GM18498 (cell line): ENCODE measurements around the gene NINJ2.

Experiments used
- ATAC-seq: cut with Tn5 transposase; IDR thresholded peaks from one replicate; pipeline ENCODE4 v1.9.1; 2021; ENCODE audit warnings: mild to moderate bottlenecking, moderate library complexity; ENCODE audit not compliant: unreplicated experiment

The NINJ2 gene

GRCh38 chr12:535396-535795, 127.8 kb downstream of the NINJ2 start:
- no peak for ATAC-seq

DNA sequence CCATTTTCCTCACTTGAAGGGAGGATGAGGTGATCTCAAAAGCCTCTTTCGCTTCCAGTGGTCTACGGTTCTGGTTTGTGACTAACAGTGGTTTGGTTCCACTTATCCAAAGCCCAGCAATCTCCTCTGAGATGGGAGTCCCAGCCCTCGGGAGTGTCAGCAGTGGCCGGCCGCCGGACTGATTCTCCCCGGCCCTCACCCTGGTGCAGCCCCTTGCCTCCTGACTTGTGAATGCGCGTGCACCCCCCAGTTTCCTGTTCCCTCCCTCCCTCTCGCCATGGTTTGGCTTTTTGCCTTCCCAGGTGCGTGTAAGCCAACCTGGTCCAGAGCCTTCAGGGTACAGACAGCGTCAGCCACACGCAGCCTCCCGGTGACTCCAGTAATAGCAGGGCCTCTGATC, 129.0 kb downstream of the NINJ2 start:
- no peak for ATAC-seq

- ATAC-seq, result no peak
These were observed 129.5 kb downstream of the NINJ2 start for GRCh38 chr12:533718-534117.

GRCh38 chr12:532908-533565, 130.2 kb downstream of the NINJ2 start:
- no peak for ATAC-seq

DNA sequence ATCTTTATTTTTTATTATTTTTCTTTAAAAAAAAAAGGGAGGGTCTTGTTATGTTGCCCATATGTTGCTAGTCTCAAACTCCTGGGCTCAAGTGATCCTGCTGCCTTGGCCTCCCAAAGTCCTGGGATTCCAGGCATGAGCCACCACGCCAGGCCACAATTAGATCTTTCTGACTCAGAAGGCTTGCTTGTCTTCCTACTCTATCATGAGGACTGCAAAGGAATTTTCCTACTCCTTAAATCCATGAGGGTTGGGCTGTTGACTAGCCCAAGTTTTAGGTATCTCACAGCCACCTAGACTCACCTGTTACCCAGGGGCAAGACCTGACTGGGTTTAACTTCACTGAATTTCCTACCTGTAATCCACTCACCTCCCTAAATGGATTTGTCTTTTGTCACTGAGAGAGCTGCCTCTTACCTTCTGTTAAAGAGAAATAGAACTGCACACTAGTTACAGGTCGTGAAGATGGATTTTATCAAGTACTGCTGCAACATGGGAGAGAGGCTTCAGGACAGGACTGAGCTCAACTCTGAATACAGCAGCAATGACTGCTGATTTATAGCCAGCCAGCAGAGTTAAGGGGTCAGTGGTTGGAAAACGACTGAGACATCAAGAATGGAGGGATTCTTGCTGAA, 131.2 kb downstream of the NINJ2 start:
- no peak for ATAC-seq

GRCh38 chr12:530821-531220, 132.4 kb downstream of the NINJ2 start:
- no peak for ATAC-seq

GRCh38 chr12:530308-530707, 132.9 kb downstream of the NINJ2 start:
- ATAC-seq, result no peak

DNA sequence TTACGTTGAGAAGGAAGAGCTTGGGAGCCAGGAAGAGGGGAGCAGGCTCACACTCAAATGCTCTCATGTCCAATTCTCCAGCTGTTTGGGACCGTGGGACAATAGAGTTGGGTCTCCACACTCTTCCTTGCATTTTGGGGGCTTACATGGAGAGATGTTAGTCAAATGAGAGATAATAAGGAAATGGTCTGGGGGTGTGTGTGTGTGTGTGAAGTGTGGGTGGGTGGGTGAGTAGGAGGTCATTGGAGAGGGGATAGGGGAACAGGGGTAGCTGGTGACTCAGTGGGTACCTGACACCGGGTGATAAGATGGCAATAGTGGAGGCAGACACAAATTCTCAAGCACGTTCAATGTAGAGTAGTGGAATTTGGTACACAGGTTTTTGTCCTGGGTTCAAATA, 135.5 kb downstream of the NINJ2 start:
- no peak for ATAC-seq

DNA sequence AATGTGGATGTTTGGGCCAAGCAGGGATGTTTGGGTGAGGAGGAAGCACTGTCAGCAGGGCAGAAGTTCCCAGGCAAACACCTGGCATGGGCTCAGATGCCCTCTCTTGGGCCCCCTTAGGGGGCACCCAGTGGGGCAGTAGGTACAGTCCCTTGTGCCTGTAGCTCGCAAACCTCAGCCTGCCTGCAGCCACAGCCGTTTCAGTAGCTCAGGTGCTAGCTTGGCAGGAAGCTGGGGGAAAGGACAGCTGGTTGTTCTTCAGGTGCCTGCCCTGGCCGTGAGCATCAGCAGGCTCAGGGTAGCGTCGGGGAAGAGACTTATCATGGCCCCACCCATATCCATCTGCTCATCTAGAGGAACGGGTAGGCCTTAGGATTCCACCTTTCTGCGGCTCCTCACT, 136.0 kb downstream of the NINJ2 start:
- no peak for ATAC-seq

GRCh38 chr12:526089-526488, 137.2 kb downstream of the NINJ2 start:
- no peak for ATAC-seq

DNA sequence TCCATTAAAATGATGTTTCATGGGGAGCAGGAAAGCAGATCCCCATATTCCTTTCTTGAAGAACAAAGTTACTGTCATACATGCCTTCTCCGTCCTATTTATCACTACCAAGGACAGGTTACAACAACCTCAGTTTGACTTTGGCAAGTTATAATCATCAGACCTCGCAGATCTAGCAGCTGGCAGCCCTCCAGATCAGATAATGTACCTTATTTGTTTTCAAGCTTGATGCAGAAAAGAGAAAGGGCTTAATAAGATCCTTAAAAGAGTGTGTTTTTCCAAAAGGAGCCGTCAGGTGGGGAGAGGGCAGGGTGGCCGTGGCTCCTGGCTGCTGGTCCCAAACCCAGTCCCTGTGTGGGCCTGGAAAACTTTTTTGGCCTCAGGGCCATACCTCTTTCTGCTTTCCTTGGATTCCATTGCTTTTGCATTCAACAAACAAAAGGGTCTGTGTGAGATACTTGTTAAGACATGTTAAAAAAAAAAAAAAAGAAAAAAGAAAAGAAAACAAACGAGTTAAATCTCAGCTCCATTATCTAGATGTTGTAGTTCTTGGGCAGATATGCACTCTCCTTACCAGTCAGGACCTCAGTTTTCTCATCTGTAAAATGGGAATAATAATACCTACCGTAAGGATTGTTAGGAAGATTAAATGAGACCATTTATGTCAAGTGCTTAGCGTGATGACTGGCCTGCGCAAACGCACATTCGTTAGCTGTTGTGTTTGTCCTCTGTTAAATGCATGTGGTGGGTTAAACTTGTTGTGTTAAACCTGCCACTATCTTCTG, 138.9 kb downstream of the NINJ2 start:
- ATAC-seq, result no peak

DNA sequence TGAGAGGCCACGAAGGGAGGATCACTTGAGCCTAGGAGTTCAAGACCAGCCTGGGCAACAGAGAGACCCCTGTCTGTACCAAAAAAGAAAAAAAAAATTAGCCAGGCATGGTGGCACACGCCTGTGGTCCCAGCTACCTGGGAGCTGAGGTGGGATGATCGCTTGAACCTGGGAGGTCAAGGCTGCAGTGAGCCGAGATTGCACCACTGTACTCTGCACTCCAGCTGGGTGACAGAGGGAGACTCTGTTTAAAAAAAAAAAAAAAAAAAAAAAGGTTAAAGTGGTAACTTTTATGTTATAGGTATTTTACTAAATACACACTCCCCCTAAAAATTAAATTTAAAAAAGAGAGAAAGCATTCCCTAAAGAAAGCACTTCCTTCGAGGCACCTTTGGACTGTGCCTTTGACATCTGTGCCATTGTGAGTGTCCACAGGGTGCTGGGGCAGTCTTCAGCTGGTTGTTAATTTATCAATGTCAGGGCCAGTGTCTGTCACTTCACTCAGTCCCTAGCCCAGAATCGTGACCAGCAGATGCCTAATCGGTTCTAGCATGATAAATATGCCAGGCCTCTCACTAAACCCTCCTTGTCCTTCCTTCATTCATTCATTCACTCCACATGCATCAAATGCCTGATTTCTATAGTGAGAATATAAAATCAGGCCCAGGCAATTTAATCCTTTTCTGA, 140.4 kb downstream of the NINJ2 start:
- no peak for ATAC-seq

DNA sequence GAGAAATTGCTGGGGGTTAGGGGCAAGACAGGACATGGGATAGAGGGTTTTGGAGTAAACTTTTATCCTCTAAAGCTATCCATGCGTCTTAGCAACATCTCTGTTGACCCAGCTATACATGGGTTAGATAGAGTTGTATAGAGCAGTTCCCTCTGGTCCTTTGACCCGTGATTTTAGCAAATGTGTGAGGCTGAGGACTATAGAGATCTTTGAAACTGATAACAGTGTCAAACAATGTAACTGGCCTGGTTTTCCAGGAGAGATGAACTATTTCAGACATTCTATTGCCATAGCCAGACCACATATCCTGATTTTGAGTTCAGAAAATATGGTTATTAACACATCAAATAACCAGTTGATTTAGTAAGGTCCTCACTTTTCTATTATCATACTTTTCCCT, 143.1 kb downstream of the NINJ2 start:
- no peak for ATAC-seq

GRCh38 chr12:517538-517937, 145.7 kb downstream of the NINJ2 start:
- no peak for ATAC-seq
